GM12878 (cell line): ENCODE data around the gene SHH.

Source experiments
- EP300 ChIP-seq, 2 experiments: fragments of 150-350 bp in 1 of 2; IDR thresholded peaks; 2 replicates each; pipeline ENCODE4 v1.6.1; 2011 to 2012; ENCODE audit warnings: low read depth in 2 of 2, low read length in 2 of 2, borderline replicate concordance in 1 of 2, improper control_type of control experiment in 1 of 2, inconsistent platforms in 1 of 2; ENCODE audit not compliant: control insufficient read depth in 1 of 2
- EZH2 ChIP-seq: IDR thresholded peaks from 2 replicates; pipeline ENCODE4 v1.6.1; 2012; ENCODE audit warnings: low read depth, mild to moderate bottlenecking, control low read depth, inconsistent platforms, low read length, borderline replicate concordance; ENCODE audit not compliant: control insufficient read depth
- HDAC2 ChIP-seq: fragments of 200-600 bp; sonication (generic); IDR thresholded peaks from 2 replicates; pipeline ENCODE4 v1.6.1; 2017
- TARDBP ChIP-seq: IDR thresholded peaks from 2 replicates; pipeline ENCODE4 v1.6.1; 2016; ENCODE audit warnings: borderline replicate concordance
- TF ChIP-seq, protein P1 (sequence below), 3 experiments: IDR thresholded peaks in 2 of 3; conservative IDR thresholded peaks in 1 of 3; 2 replicates each; pipeline ENCODE4 v1.5.1; 2011; ENCODE audit warnings: low read depth in 3 of 3, low read length in 3 of 3, mild to moderate bottlenecking in 3 of 3, control low read depth in 2 of 3, moderate library complexity in 2 of 3, inconsistent platforms in 1 of 3, mixed read lengths in 1 of 3; ENCODE audit not compliant: control insufficient read depth in 2 of 3, insufficient read depth in 1 of 3; ENCODE audit errors: extremely low read depth in 1 of 3
- TF ChIP-seq, protein P2 (sequence below): fragments of 450-650 bp; IDR thresholded peaks from 2 replicates; pipeline ENCODE4 v1.6.1; 2014; ENCODE audit warnings: mild to moderate bottlenecking
- TF ChIP-seq, protein P3 (sequence below): IDR thresholded peaks from 2 replicates; pipeline ENCODE4 v1.6.1; 2011; ENCODE audit warnings: mild to moderate bottlenecking, low read depth, low read length, moderate library complexity; ENCODE audit not compliant: insufficient replicate concordance
- TF ChIP-seq, protein P4 (sequence below): IDR thresholded peaks from 2 replicates; pipeline ENCODE4 v1.6.1; 2012; ENCODE audit warnings: low read depth, low read length, improper control_type of control experiment
- TF ChIP-seq, protein P5 (sequence below): IDR thresholded peaks from 2 replicates; pipeline ENCODE4 v1.6.1; 2012; ENCODE audit warnings: mild to moderate bottlenecking, low read depth, low read length
- TF ChIP-seq, protein P6 (sequence below): IDR thresholded peaks from 2 replicates; pipeline ENCODE4 v1.6.1; 2011; ENCODE audit warnings: low read depth, low read length, improper control_type of control experiment, borderline replicate concordance

GRCh38 chr7:155831807-155832524, 19.7 kb upstream of the SHH start:
- TF ChIP-seq, protein P1, sequence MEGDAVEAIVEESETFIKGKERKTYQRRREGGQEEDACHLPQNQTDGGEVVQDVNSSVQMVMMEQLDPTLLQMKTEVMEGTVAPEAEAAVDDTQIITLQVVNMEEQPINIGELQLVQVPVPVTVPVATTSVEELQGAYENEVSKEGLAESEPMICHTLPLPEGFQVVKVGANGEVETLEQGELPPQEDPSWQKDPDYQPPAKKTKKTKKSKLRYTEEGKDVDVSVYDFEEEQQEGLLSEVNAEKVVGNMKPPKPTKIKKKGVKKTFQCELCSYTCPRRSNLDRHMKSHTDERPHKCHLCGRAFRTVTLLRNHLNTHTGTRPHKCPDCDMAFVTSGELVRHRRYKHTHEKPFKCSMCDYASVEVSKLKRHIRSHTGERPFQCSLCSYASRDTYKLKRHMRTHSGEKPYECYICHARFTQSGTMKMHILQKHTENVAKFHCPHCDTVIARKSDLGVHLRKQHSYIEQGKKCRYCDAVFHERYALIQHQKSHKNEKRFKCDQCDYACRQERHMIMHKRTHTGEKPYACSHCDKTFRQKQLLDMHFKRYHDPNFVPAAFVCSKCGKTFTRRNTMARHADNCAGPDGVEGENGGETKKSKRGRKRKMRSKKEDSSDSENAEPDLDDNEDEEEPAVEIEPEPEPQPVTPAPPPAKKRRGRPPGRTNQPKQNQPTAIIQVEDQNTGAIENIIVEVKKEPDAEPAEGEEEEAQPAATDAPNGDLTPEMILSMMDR (IDR thresholded peaks at IDR 0.05 in 2 of 3, conservative IDR thresholded peaks at IDR 0.05 in 1 of 3; ENCODE audit: control insufficient read depth in 2 of 3, extremely low read depth in 1 of 3, insufficient read depth in 1 of 3, low read depth in 3 of 3, low read length in 3 of 3), result no peak
- TF ChIP-seq TARDBP (no peak), EP300 (IDR thresholded peaks at IDR 0.05; ENCODE audit: borderline replicate concordance in 1 of 2, control insufficient read depth in 1 of 2, low read depth in 2 of 2, low read length in 2 of 2) (no peak), EZH2 (no peak), HDAC2 (no peak)
- TF ChIP-seq, protein P2, sequence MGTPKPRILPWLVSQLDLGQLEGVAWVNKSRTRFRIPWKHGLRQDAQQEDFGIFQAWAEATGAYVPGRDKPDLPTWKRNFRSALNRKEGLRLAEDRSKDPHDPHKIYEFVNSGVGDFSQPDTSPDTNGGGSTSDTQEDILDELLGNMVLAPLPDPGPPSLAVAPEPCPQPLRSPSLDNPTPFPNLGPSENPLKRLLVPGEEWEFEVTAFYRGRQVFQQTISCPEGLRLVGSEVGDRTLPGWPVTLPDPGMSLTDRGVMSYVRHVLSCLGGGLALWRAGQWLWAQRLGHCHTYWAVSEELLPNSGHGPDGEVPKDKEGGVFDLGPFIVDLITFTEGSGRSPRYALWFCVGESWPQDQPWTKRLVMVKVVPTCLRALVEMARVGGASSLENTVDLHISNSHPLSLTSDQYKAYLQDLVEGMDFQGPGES, result no peak
- TF ChIP-seq, protein P3, sequence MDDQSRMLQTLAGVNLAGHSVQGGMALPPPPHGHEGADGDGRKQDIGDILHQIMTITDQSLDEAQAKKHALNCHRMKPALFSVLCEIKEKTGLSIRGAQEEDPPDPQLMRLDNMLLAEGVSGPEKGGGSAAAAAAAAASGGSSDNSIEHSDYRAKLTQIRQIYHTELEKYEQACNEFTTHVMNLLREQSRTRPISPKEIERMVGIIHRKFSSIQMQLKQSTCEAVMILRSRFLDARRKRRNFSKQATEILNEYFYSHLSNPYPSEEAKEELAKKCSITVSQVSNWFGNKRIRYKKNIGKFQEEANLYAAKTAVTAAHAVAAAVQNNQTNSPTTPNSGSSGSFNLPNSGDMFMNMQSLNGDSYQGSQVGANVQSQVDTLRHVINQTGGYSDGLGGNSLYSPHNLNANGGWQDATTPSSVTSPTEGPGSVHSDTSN, result no peak
- TF ChIP-seq, protein P4, sequence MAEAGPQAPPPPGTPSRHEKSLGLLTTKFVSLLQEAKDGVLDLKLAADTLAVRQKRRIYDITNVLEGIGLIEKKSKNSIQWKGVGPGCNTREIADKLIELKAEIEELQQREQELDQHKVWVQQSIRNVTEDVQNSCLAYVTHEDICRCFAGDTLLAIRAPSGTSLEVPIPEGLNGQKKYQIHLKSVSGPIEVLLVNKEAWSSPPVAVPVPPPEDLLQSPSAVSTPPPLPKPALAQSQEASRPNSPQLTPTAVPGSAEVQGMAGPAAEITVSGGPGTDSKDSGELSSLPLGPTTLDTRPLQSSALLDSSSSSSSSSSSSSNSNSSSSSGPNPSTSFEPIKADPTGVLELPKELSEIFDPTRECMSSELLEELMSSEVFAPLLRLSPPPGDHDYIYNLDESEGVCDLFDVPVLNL, result no peak
- TF ChIP-seq, protein P5, sequence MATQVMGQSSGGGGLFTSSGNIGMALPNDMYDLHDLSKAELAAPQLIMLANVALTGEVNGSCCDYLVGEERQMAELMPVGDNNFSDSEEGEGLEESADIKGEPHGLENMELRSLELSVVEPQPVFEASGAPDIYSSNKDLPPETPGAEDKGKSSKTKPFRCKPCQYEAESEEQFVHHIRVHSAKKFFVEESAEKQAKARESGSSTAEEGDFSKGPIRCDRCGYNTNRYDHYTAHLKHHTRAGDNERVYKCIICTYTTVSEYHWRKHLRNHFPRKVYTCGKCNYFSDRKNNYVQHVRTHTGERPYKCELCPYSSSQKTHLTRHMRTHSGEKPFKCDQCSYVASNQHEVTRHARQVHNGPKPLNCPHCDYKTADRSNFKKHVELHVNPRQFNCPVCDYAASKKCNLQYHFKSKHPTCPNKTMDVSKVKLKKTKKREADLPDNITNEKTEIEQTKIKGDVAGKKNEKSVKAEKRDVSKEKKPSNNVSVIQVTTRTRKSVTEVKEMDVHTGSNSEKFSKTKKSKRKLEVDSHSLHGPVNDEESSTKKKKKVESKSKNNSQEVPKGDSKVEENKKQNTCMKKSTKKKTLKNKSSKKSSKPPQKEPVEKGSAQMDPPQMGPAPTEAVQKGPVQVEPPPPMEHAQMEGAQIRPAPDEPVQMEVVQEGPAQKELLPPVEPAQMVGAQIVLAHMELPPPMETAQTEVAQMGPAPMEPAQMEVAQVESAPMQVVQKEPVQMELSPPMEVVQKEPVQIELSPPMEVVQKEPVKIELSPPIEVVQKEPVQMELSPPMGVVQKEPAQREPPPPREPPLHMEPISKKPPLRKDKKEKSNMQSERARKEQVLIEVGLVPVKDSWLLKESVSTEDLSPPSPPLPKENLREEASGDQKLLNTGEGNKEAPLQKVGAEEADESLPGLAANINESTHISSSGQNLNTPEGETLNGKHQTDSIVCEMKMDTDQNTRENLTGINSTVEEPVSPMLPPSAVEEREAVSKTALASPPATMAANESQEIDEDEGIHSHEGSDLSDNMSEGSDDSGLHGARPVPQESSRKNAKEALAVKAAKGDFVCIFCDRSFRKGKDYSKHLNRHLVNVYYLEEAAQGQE, result no peak
- TF ChIP-seq, protein P6, sequence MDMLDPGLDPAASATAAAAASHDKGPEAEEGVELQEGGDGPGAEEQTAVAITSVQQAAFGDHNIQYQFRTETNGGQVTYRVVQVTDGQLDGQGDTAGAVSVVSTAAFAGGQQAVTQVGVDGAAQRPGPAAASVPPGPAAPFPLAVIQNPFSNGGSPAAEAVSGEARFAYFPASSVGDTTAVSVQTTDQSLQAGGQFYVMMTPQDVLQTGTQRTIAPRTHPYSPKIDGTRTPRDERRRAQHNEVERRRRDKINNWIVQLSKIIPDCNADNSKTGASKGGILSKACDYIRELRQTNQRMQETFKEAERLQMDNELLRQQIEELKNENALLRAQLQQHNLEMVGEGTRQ, result no peak
